Stimulated activated CD4-positive, alpha-beta T cell treated with anti-CD3 and anti-CD28 coated beads, Interleukin-12 subunit alpha, Interleukin-12 subunit beta, amount 100 ng/mL, for 48 hours (primary cell): ENCODE results near the gene EPRS1.
"Not testable (repeated sequence)": the region's sequence is repeated elsewhere in the genome, so short reads cannot be mapped to it uniquely, and the experiment has no call there.

ENCODE experiments used
- DNase-seq, 3 donors: peaks; one replicate each; pipeline ENCODE4 v3.0.0-alpha.2; 2020; ENCODE audit warnings: low read depth in 2 of 3, low spot score in 1 of 3

Gene EPRS1

GRCh38 chr1:220040028-220040596 lies 6.2 kb downstream of the EPRS1 start:
- DNase-seq: no peak

DNA sequence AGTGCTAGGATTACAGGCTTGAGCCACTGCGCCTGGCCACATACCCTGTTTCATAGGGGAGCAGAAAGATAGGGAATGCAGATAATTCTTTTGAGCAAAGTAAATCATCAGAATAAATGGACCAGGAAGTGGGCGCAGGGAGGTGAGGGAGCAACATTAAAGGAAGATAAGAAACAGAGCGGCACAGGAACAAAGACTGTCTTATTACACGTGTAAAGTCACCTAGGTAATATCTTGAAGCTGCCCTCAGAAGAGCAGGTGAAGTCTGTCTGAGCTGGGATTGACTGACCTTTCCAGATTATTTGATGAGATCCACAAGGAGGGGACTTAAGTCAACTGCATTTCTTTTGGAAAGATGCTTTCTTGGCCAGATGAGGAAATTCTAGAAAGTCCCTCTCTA lies 7.7 kb downstream of the EPRS1 start:
- DNase-seq: no peak

- DNase-seq: not testable (repeated sequence)
These were observed 8.5 kb downstream of the EPRS1 start for GRCh38 chr1:220037810-220038209.

GRCh38 chr1:220032911-220033310 lies 13.4 kb downstream of the EPRS1 start:
- DNase-seq: no peak

DNA sequence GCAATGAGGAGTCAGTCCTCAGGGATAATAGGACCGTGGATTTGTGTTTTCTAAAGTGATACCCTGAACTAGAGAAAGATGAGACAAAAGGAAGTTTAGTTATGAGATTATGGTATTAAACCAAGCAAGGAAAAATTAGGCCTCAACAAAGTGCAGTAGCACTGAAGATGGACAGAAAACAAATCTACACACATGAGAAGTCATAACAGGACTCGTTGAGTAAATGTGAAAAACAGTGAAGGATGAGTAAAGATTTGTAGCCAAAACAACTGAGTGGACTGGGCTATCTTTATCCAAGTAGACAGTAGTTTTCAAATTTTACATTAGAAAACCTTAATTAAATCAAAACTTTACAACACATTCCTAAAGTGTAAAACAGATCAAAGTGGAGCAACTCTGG lies 15.0 kb downstream of the EPRS1 start:
- DNase-seq: no peak

DNA sequence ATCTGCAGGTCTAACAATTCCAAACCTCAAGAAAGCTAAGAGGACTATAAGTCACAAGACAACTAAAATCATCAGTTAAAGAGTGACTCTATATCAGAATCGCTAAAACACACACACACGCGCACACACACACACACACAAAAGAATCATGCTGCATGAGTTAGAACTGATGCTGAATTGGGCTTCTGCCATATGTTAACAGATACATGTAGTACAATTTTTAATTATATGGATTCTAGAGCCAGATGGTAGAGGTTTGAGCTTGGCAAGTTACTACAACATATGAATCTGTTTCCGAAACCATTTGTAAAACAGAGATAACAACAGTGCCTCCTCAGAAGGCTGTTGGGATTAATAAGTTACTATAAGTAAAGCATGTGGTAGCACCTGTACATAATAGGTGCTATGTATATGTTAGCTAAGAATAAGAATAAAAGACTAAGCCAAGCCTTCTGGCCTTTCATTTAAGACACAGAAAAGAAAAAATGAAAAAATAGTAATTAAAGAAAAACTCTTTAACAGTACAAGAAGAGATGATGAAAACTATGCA lies 17.9 kb downstream of the EPRS1 start:
- no peak for DNase-seq

- DNase-seq: no peak
These were observed 27.2 kb downstream of the EPRS1 start for GRCh38 chr1:220019071-220019470.

GRCh38 chr1:220013497-220013896 lies 32.8 kb downstream of the EPRS1 start:
- DNase-seq: no peak

- no peak for DNase-seq
These were observed 34.0 kb downstream of the EPRS1 start for GRCh38 chr1:220012259-220012658.

GRCh38 chr1:220011620-220012019 lies 34.7 kb downstream of the EPRS1 start:
- no peak for DNase-seq

DNA sequence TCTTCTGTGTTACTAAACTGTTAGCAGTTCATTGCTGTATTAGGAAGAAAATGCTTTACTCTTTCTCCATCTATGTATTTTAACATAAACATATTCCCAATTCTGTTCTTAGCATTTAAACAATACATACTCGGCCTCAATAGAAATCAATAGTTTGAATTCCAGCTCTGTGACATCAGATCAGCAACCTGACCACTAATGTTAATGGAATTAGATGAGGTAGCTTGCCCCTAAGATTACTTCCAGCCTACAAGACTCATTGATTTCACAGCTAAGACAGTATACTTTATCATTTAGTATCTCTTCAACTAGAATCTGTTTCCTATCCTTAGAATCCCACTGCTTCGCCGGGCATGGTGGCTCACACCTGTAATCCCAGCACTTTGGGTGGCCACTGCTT lies 38.9 kb downstream of the EPRS1 start:
- DNase-seq: no peak

- no peak for DNase-seq
These were observed 40.8 kb downstream of the EPRS1 start for GRCh38 chr1:220005489-220005888.

- no peak for DNase-seq
These were observed 42.5 kb downstream of the EPRS1 start for GRCh38 chr1:220003610-220004299.

DNA sequence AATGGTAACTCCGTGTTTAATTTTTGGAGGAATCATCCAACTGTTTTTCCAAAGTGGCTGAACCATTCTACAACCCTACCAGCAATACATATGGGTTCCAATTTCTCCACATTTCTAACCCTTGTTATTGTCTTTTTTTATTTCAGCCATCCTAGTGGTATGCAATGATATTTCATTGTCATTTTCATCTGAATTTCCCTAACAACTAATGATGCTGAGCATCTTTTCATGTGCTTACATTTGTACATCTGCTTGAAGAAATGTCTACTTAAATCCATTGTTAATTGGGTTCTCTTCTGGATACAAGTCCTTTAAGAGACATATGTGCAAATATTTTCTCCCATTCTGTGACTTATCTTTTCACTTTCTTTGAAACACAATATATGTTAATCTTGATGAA lies 43.3 kb downstream of the EPRS1 start:
- DNase-seq: no peak

DNA sequence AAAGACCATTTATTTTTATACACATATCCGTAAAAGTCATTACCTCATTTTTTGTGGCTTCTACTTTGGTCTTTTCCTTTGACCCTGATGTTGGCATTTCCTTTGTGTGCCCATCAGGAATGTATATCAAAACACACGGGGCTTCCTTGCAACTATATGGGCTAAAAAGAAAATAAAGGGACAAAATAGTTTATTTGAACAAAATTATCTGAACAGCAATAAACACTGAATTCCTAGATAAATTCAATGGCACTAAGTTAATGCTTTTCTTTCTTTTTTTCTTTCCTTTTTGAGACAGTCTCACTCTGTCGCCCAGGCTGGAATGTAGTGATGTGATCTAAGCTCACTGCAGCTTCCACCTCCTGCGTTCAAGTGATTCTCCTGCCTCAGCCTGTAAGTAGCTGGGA lies 45.2 kb downstream of the EPRS1 start:
- no peak for DNase-seq

DNA sequence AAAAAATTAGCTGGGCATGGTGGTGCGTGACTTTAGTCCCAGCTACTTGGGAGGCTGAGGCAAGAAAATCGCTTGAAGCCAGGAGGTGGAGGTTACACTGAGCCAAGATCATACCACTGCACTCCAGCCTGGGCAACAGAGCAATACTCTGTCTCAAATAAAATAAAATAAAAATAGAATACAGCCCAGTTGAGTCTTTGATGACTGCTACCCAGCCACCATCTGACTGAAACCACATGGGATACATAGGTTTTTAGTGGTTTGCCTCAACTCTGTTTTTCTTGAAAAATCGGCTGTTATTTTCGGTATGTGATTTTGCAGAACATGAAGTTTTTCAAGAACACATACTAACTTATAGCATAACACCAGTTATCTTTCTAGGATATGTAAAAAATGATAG lies 46.5 kb downstream of the EPRS1 start:
- no peak for DNase-seq
